Right lobe of liver (tissue), 4 donors: ENCODE results near the gene RSRC1.

Experiments used
- POLR2A ChIP-seq: fragments of 450-650 bp; IDR thresholded peaks from one replicate; pipeline ENCODE4 v1.6.1; 2017; ENCODE audit warnings: antibody characterized with exemption, mild to moderate bottlenecking
- TF ChIP-seq, protein P1 (sequence below), 4 donors: fragments of 200-600 bp in 3 of 4; fragments of 450-650 bp in 1 of 4; IDR thresholded peaks; one replicate each; pipeline versions ENCODE4 v1.5.1 to v1.8.0; 2016 to 2022; ENCODE audit warnings: antibody characterized with exemption in 4 of 4, mild to moderate bottlenecking in 2 of 4
- donor health status: DM: no; HTN: no; CAD: no.
- donor health status: DM: no; HTN: no; CAD: no.
- donor health status: DM: no; HTN: yes; CAD: no.

DNA sequence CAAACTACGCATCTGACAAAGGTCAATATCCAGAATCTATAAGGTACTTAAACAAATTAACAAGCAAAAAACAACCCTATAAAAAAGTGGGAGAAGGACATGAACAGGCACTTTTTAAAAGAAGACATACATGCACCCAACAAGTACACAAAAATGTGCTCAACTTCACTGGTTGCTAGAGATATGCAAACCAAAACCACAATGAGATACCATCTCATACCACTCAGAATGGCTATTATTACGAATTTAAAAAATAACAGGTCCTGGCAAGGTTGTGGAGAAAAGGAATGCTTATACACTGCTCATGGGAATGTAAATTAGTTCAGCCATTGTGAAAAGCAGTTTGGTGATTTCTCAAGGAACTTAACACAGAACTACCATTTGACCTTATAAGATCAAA lies 285.5 kb downstream of the RSRC1 start:
- TF ChIP-seq, protein P1, sequence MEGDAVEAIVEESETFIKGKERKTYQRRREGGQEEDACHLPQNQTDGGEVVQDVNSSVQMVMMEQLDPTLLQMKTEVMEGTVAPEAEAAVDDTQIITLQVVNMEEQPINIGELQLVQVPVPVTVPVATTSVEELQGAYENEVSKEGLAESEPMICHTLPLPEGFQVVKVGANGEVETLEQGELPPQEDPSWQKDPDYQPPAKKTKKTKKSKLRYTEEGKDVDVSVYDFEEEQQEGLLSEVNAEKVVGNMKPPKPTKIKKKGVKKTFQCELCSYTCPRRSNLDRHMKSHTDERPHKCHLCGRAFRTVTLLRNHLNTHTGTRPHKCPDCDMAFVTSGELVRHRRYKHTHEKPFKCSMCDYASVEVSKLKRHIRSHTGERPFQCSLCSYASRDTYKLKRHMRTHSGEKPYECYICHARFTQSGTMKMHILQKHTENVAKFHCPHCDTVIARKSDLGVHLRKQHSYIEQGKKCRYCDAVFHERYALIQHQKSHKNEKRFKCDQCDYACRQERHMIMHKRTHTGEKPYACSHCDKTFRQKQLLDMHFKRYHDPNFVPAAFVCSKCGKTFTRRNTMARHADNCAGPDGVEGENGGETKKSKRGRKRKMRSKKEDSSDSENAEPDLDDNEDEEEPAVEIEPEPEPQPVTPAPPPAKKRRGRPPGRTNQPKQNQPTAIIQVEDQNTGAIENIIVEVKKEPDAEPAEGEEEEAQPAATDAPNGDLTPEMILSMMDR (IDR thresholded peaks at IDR 0.05): no peak
- TF ChIP-seq POLR2A: no peak
